Endodermal cell (in vitro differentiated cells): Measurements from ENCODE around the gene DPYSL4. TPM values are rescaled to one million over a fixed set of nuclear protein-coding genes. Genes with fewer than 3 reads are reported as not detected.

Source experiments
- DNase-seq: peaks from one replicate; pipeline ENCODE4 v3.0.0-alpha.2; 2017
- H3K27ac ChIP-seq: 2 replicates; pipeline ENCODE4 v1.5.1; 2013; ENCODE audit warnings: mild to moderate bottlenecking, low read depth, low read length, moderate library complexity
- H3K27me3 ChIP-seq: 2 replicates; pipeline ENCODE4 v1.6.1; 2013; ENCODE audit warnings: mild to moderate bottlenecking, low read length, moderate library complexity; ENCODE audit not compliant: insufficient read depth, control insufficient read depth, poor library complexity, severe bottlenecking
- H3K36me3 ChIP-seq: 2 replicates; pipeline ENCODE4 v1.7.0; 2013; ENCODE audit warnings: mild to moderate bottlenecking, low read length, moderate library complexity; ENCODE audit not compliant: control insufficient read depth, insufficient read depth
- H3K4me1 ChIP-seq: one replicate; pipeline ENCODE4 v1.7.0; 2013; ENCODE audit warnings: low read length; ENCODE audit not compliant: control insufficient read depth, insufficient read depth
- H3K4me3 ChIP-seq: 2 replicates; pipeline ENCODE4 v1.5.1; 2013; ENCODE audit warnings: mild to moderate bottlenecking, low read length, moderate library complexity
- H3K9ac ChIP-seq: 2 replicates; pipeline ENCODE4 v1.6.1; 2013; ENCODE audit warnings: mild to moderate bottlenecking, low read length, moderate library complexity; ENCODE audit not compliant: poor library complexity, severe bottlenecking; ENCODE audit errors: extremely low read depth
- H3K9me3 ChIP-seq: 2 replicates; pipeline ENCODE4 v1.6.1; 2013; ENCODE audit warnings: mild to moderate bottlenecking, low read length, moderate library complexity; ENCODE audit not compliant: control insufficient read depth
- H3K27ac Mint-ChIP-seq: 2 replicates; pipeline ENCODE4 v1.8.0; 2020; ENCODE audit warnings: mixed read lengths
- H3K27me3 Mint-ChIP-seq: 2 replicates; pipeline ENCODE4 v1.8.0; 2021; ENCODE audit warnings: mild to moderate bottlenecking, mixed read lengths; ENCODE audit not compliant: insufficient read depth
- H3K36me3 Mint-ChIP-seq: 2 replicates; pipeline ENCODE4 v1.8.0; 2020; ENCODE audit warnings: low read depth, mixed read lengths
- H3K4me1 Mint-ChIP-seq: 2 replicates; pipeline ENCODE4 v1.8.0; 2020; ENCODE audit warnings: mixed read lengths
- H3K4me3 Mint-ChIP-seq: 2 replicates; pipeline ENCODE4 v1.8.0; 2020; ENCODE audit warnings: mild to moderate bottlenecking, moderate library complexity, mixed read lengths
- H3K9me3 Mint-ChIP-seq: 2 replicates; pipeline ENCODE4 v1.8.0; 2020; ENCODE audit warnings: mild to moderate bottlenecking, mixed read lengths
- CTCF ChIP-seq: fragments of 200-600 bp; sonication (generic); conservative IDR thresholded peaks from 2 replicates; pipeline ENCODE4 v1.5.0; 2021; ENCODE audit warnings: antibody characterized with exemption, mild to moderate bottlenecking
- WGBS, 2 experiments: methylation state at CpG; one replicate each; pipeline versions ENCODE4 v1.1.5 to v1.1.7; 2013; ENCODE audit warnings: missing lambda C conversion rate in 2 of 2, mixed read lengths in 1 of 2; ENCODE audit not compliant: insufficient coverage in 1 of 2, insufficient read length in 1 of 2; 5-methylcytosine and 5-hydroxymethylcytosine counted together
- total RNA-seq, 2 donors: library from RNA; stranded (reverse); fragmentation: NEBNext Ultra II Directional in 1 of 2; extraction: Animal tissue kit (Norgen Biotek cat#: 25700) in 1 of 2; gene quantifications; 2 replicates in 1 of 2; 3 replicates in 1 of 2; pipeline ENCODE4 v1.2.1, GENCODE V29; 2021

DPYSL4 gene
- total RNA-seq, 2 donors from 2014 or later, result 5.1 to 13.5 TPM

GRCh38 chr10:132163826-132164515 lies 22.8 kb upstream of the DPYSL4 start:
- Histone ChIP-seq H3K9me3 (no peaks in the 10 kb centered on the region), H3K27me3 (no peaks in the 10 kb centered on the region), H3K9ac (no peak overlapping the region), H3K4me1 (no peaks in the 10 kb centered on the region), H3K27ac (no peak overlapping the region), H3K4me3 (no peak overlapping the region), H3K36me3 (no peaks in the 10 kb centered on the region)
- H3K27ac Mint-ChIP-seq, result no peak overlapping the region
- no peak overlapping the region for H3K4me3 Mint-ChIP-seq
- TF ChIP-seq CTCF, result no peak
- 81 to 85% methylated on average over 12 to 17 of the region's 17 CpGs for WGBS, 2 experiments
- no peak for DNase-seq
- no peaks in the 10 kb centered on the region for H3K27me3 Mint-ChIP-seq
- H3K36me3 Mint-ChIP-seq, result no peaks in the 10 kb centered on the region
- H3K4me1 Mint-ChIP-seq, result no peaks in the 10 kb centered on the region
- no peaks in the 10 kb centered on the region for H3K9me3 Mint-ChIP-seq

GRCh38 chr10:132164761-132165278 lies 21.9 kb upstream of the DPYSL4 start:
- Histone ChIP-seq H3K4me1 (no peaks in the 10 kb centered on the region), H3K4me3 (no peak overlapping the region), H3K36me3 (no peaks in the 10 kb centered on the region), H3K27ac (no peak overlapping the region), H3K9me3 (no peaks in the 10 kb centered on the region), H3K27me3 (no peaks in the 10 kb centered on the region), H3K9ac (no peak overlapping the region)
- no peaks in the 10 kb centered on the region for H3K4me1 Mint-ChIP-seq
- H3K9me3 Mint-ChIP-seq, result no peaks in the 10 kb centered on the region
- WGBS, 2 experiments, result 64 to 72% methylated on average over 17 to 20 of the region's 20 CpGs
- H3K4me3 Mint-ChIP-seq, result no peak overlapping the region
- peak; percentile 75 for DNase-seq
- no peak for TF ChIP-seq CTCF
- H3K36me3 Mint-ChIP-seq, result no peaks in the 10 kb centered on the region
- no peaks in the 10 kb centered on the region for H3K27me3 Mint-ChIP-seq
- no peak overlapping the region for H3K27ac Mint-ChIP-seq

- H3K4me1 Mint-ChIP-seq, result no peaks in the 10 kb centered on the region
- no peak overlapping the region for H3K27ac Mint-ChIP-seq
- no peak for DNase-seq
- Histone ChIP-seq H3K27ac (no peak overlapping the region), H3K4me3 (no peak overlapping the region), H3K9ac (no peak overlapping the region), H3K9me3 (no peaks in the 10 kb centered on the region), H3K27me3 (no peaks in the 10 kb centered on the region), H3K4me1 (no peaks in the 10 kb centered on the region), H3K36me3 (no peaks in the 10 kb centered on the region)
- 83 to 86% methylated on average over 13 to 21 of the region's 21 CpGs for WGBS, 2 experiments
- no peaks in the 10 kb centered on the region for H3K9me3 Mint-ChIP-seq
- no peak for TF ChIP-seq CTCF
- no peaks in the 10 kb centered on the region for H3K27me3 Mint-ChIP-seq
- no peaks in the 10 kb centered on the region for H3K36me3 Mint-ChIP-seq
- H3K4me3 Mint-ChIP-seq, result no peak overlapping the region
Observed at GRCh38 chr10:132165416-132165980, 21.2 kb upstream of the DPYSL4 start.
